ENCODE results near the gene UNC13A.

Gene UNC13A

GRCh38 chr19:17581211-17581874 is 106.8 kb downstream of the UNC13A start:
- TF ChIP-seq, protein P1, sequence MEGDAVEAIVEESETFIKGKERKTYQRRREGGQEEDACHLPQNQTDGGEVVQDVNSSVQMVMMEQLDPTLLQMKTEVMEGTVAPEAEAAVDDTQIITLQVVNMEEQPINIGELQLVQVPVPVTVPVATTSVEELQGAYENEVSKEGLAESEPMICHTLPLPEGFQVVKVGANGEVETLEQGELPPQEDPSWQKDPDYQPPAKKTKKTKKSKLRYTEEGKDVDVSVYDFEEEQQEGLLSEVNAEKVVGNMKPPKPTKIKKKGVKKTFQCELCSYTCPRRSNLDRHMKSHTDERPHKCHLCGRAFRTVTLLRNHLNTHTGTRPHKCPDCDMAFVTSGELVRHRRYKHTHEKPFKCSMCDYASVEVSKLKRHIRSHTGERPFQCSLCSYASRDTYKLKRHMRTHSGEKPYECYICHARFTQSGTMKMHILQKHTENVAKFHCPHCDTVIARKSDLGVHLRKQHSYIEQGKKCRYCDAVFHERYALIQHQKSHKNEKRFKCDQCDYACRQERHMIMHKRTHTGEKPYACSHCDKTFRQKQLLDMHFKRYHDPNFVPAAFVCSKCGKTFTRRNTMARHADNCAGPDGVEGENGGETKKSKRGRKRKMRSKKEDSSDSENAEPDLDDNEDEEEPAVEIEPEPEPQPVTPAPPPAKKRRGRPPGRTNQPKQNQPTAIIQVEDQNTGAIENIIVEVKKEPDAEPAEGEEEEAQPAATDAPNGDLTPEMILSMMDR (IDR thresholded peaks at IDR 0.05): no peak
- no peak for DNase-seq
- Histone ChIP-seq H3K36me3 (peaks cover 26 to 66% (median 54%) of the 10 kb centered on the region in 3 donors), H3K27ac (no peak overlapping the region), H3K27me3 (no peaks in the 10 kb centered on the region), H3K4me3 (no peak overlapping the region), H3K4me1 (no peaks in the 10 kb centered on the region), H3K9me3 (no peaks in the 10 kb centered on the region)
- intact Hi-C loops (cut with DNase I; ENCODE audit: low total_unique reads): no loop called here

- intact Hi-C loops (cut with DNase I; ENCODE audit: low total_unique reads): no loop called here
- Histone ChIP-seq H3K27me3 (no peaks in the 10 kb centered on the region), H3K4me3 (no peak overlapping the region), H3K4me1 (no peaks in the 10 kb centered on the region), H3K27ac (no peak overlapping the region), H3K9me3 (no peaks in the 10 kb centered on the region), H3K36me3 (peaks cover 30 to 73% (median 61%) of the 10 kb centered on the region in 3 donors)
- TF ChIP-seq, protein P1 (IDR thresholded peaks at IDR 0.05): no peak
- no peak for DNase-seq
These were observed 107.5 kb downstream of the UNC13A start for GRCh38 chr19:17580470-17581144.

DNA sequence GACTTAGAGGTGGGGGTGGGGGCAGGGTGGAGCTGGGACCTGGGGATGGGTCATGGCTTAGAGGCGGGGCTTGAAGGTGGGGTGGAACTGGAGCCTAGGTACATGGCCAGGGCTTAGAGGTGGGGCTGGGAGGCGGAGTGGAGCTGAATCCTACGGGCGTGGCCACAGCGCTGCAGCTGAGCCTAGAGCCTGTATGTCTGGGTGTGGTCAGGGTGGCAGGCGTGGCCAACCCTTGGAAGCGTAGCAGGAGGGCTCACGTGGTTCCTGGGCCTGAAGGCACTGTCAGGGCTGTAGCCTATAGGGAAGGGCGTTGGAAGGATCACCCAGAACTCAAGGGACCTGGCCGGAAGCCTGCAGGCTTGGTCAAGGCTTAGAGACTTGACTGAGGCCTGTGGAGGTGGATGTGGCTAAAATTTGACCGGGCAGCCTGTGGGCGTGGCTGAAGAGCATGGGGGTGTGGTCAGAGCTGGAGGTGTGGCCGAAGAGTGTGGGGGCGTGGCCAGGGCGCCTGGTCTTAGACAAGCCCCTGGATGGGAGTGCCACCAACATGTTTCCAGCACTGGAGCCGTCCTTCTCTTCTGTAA is 108.4 kb downstream of the UNC13A start:
- TF ChIP-seq, protein P1 (IDR thresholded peaks at IDR 0.05): no peak
- DNase-seq: peak in 1 of 2 donors; percentile 51
- no peak overlapping the region for H3K4me3 ChIP-seq
- peaks cover 37 to 80% (median 69%) of the 10 kb centered on the region in 3 donors for H3K36me3 ChIP-seq
- H3K27me3 ChIP-seq: no peaks in the 10 kb centered on the region
- intact Hi-C loops (cut with DNase I; ENCODE audit: low total_unique reads): loop anchor here (10.0 kb wide), 1 partner anchor 125 kb away; no protein-coding TSS in a partner anchor
- H3K4me1 ChIP-seq: no peaks in the 10 kb centered on the region
- H3K9me3 ChIP-seq: no peaks in the 10 kb centered on the region
- no peak overlapping the region for H3K27ac ChIP-seq

DNA sequence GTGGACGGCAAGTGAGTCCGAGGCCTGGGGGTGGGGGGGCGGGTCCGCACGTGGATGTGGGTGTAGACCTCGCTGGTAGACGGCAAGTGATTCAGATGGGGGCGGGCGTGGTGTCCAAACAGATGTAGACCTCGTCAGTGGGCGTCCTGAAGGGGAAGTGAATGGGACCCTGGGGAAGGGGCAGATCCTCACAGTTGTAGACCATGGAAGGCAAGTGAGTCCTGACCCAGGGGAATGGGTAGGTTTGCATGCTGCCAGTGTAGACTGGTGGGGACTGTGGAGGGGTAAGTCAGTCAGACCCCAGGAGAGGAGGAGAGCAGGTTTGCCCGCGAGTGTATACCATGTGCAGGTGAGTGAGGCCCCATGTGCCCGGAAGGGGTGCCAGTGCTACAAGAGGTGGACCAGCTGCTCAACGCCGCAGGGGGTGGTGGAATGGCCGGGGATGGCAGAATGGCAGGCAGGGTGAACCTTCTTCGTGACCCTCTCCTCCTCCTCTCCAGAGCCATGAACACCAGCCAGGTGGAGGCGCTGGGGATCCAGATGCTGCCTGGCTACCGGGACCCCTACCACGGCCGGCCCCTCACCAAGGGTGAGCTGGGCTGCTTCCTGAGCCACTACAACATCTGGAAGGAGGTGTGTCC is 110.6 kb downstream of the UNC13A start:
- intact Hi-C loops (cut with DNase I; ENCODE audit: low total_unique reads): loop anchor here (10.0 kb wide), 1 partner anchor 123 kb away; no protein-coding TSS in a partner anchor
- Histone ChIP-seq H3K27me3 (no peaks in the 10 kb centered on the region), H3K36me3 (peaks cover 45 to 91% (median 67%) of the 10 kb centered on the region in 3 donors), H3K4me3 (no peak overlapping the region), H3K4me1 (peaks cover 0 to 5% (median 0%) of the 10 kb centered on the region in 4 donors), H3K9me3 (no peaks in the 10 kb centered on the region), H3K27ac (no peak overlapping the region)
- DNase-seq: no peak
- TF ChIP-seq, protein P1 (IDR thresholded peaks at IDR 0.05): no peak

GRCh38 chr19:17576758-17577456 is 111.2 kb downstream of the UNC13A start:
- H3K27me3 ChIP-seq: no peaks in the 10 kb centered on the region
- intact Hi-C loops (cut with DNase I; ENCODE audit: low total_unique reads): loop anchor here (10.0 kb wide), 1 partner anchor 122 kb away; no protein-coding TSS in a partner anchor
- H3K27ac ChIP-seq: no peak overlapping the region
- DNase-seq: no peak
- no peak overlapping the region for H3K4me3 ChIP-seq
- TF ChIP-seq, protein P1 (IDR thresholded peaks at IDR 0.05): no peak
- no peaks in the 10 kb centered on the region for H3K9me3 ChIP-seq
- H3K4me1 ChIP-seq: peaks cover 0 to 5% (median 0%) of the 10 kb centered on the region in 4 donors
- peaks cover 49 to 92% (median 67%) of the 10 kb centered on the region in 3 donors for H3K36me3 ChIP-seq

Data from tibial artery (tissue), 4 donors.